ENCODE results near the gene IPCEF1. TPM values are rescaled to one million over a fixed set of nuclear protein-coding genes. Genes with fewer than 3 reads are reported as not detected.

The IPCEF1 gene
- total and polyA plus RNA-seq, 2 of the 8 experiments (the other 6 are each of a cell fraction or from before 2014, with no cell fraction given) = 0.41 to 0.78 TPM

DNA sequence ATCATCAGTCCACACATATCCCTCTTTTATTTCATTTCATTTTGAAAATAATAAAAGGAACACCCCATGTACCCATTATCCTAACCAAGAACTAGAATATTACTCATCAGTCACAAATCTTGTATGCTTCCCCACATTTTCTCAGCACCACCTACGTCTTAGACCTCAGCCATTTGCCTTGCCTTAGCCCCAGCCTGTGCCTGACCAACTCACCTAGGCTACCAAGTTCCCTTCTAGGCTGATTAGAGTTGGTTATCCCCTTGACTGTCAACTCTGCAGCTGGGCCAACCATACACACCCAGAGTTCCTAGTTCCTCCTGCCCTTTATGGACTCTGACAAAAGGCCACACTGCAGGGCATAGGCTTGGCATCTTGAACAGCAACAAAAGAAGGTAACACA is 33.4 kb upstream of the IPCEF1 start (continued):
- TF ChIP-seq, protein P1, sequence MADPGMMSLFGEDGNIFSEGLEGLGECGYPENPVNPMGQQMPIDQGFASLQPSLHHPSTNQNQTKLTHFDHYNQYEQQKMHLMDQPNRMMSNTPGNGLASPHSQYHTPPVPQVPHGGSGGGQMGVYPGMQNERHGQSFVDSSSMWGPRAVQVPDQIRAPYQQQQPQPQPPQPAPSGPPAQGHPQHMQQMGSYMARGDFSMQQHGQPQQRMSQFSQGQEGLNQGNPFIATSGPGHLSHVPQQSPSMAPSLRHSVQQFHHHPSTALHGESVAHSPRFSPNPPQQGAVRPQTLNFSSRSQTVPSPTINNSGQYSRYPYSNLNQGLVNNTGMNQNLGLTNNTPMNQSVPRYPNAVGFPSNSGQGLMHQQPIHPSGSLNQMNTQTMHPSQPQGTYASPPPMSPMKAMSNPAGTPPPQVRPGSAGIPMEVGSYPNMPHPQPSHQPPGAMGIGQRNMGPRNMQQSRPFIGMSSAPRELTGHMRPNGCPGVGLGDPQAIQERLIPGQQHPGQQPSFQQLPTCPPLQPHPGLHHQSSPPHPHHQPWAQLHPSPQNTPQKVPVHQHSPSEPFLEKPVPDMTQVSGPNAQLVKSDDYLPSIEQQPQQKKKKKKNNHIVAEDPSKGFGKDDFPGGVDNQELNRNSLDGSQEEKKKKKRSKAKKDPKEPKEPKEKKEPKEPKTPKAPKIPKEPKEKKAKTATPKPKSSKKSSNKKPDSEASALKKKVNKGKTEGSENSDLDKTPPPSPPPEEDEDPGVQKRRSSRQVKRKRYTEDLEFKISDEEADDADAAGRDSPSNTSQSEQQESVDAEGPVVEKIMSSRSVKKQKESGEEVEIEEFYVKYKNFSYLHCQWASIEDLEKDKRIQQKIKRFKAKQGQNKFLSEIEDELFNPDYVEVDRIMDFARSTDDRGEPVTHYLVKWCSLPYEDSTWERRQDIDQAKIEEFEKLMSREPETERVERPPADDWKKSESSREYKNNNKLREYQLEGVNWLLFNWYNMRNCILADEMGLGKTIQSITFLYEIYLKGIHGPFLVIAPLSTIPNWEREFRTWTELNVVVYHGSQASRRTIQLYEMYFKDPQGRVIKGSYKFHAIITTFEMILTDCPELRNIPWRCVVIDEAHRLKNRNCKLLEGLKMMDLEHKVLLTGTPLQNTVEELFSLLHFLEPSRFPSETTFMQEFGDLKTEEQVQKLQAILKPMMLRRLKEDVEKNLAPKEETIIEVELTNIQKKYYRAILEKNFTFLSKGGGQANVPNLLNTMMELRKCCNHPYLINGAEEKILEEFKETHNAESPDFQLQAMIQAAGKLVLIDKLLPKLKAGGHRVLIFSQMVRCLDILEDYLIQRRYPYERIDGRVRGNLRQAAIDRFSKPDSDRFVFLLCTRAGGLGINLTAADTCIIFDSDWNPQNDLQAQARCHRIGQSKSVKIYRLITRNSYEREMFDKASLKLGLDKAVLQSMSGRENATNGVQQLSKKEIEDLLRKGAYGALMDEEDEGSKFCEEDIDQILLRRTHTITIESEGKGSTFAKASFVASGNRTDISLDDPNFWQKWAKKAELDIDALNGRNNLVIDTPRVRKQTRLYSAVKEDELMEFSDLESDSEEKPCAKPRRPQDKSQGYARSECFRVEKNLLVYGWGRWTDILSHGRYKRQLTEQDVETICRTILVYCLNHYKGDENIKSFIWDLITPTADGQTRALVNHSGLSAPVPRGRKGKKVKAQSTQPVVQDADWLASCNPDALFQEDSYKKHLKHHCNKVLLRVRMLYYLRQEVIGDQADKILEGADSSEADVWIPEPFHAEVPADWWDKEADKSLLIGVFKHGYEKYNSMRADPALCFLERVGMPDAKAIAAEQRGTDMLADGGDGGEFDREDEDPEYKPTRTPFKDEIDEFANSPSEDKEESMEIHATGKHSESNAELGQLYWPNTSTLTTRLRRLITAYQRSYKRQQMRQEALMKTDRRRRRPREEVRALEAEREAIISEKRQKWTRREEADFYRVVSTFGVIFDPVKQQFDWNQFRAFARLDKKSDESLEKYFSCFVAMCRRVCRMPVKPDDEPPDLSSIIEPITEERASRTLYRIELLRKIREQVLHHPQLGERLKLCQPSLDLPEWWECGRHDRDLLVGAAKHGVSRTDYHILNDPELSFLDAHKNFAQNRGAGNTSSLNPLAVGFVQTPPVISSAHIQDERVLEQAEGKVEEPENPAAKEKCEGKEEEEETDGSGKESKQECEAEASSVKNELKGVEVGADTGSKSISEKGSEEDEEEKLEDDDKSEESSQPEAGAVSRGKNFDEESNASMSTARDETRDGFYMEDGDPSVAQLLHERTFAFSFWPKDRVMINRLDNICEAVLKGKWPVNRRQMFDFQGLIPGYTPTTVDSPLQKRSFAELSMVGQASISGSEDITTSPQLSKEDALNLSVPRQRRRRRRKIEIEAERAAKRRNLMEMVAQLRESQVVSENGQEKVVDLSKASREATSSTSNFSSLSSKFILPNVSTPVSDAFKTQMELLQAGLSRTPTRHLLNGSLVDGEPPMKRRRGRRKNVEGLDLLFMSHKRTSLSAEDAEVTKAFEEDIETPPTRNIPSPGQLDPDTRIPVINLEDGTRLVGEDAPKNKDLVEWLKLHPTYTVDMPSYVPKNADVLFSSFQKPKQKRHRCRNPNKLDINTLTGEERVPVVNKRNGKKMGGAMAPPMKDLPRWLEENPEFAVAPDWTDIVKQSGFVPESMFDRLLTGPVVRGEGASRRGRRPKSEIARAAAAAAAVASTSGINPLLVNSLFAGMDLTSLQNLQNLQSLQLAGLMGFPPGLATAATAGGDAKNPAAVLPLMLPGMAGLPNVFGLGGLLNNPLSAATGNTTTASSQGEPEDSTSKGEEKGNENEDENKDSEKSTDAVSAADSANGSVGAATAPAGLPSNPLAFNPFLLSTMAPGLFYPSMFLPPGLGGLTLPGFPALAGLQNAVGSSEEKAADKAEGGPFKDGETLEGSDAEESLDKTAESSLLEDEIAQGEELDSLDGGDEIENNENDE (IDR thresholded peaks at IDR 0.05; ENCODE audit: insufficient replicate concordance, low read length) = no peak
- TF ChIP-seq CTBP2 (IDR thresholded peaks at IDR 0.05; ENCODE audit: borderline replicate concordance, insufficient read depth, insufficient read length, low read length) (no peak), PHF8 (conservative IDR thresholded peaks at IDR 0.05; ENCODE audit: low read depth, low read length) (no peak), RAD21 (IDR thresholded peaks at IDR 0.05 in 1 of 2, conservative IDR thresholded peaks at IDR 0.05 in 1 of 2; ENCODE audit: low read depth in 2 of 2, low read length in 2 of 2) (no peak)
